Middle frontal gyrus (tissue), 1 donor: ENCODE data around the gene ROBO1.

Experiments
- DNase-seq: peaks from one replicate; pipeline ENCODE4 v3.0.0-alpha.2; 2015; ENCODE audit warnings: low spot score; ENCODE audit errors: extremely low spot score

Gene ROBO1

GRCh38 chr3:79094654-79095053, 673.1 kb downstream of the ROBO1 start:
- no peak for DNase-seq

- DNase-seq, result peak; percentile 58
Observed at GRCh38 chr3:79086514-79086913, 681.3 kb downstream of the ROBO1 start.

- DNase-seq, result no peak
Observed at GRCh38 chr3:79085171-79085570, 682.6 kb downstream of the ROBO1 start.

- no peak for DNase-seq
Observed at GRCh38 chr3:79081335-79081734, 686.5 kb downstream of the ROBO1 start.

GRCh38 chr3:79074558-79074957, 693.2 kb downstream of the ROBO1 start:
- DNase-seq, result no peak

- no peak for DNase-seq
Observed at GRCh38 chr3:79067734-79068133, 700.1 kb downstream of the ROBO1 start.

GRCh38 chr3:79066481-79066880, 701.3 kb downstream of the ROBO1 start:
- no peak for DNase-seq

- no peak for DNase-seq
Observed at GRCh38 chr3:79063624-79064023, 704.2 kb downstream of the ROBO1 start.

GRCh38 chr3:79057756-79058155, 710.0 kb downstream of the ROBO1 start:
- DNase-seq, result no peak

- no peak for DNase-seq
Observed at GRCh38 chr3:79056498-79056897, 711.3 kb downstream of the ROBO1 start.

- no peak for DNase-seq
Observed at GRCh38 chr3:79052054-79052681, 715.6 kb downstream of the ROBO1 start.

- DNase-seq, result no peak
Observed at GRCh38 chr3:79047581-79047980, 720.2 kb downstream of the ROBO1 start.

- no peak for DNase-seq
Observed at GRCh38 chr3:79041621-79042020, 726.2 kb downstream of the ROBO1 start.

- no peak for DNase-seq
Observed at GRCh38 chr3:79040701-79041100, 727.1 kb downstream of the ROBO1 start.

- DNase-seq, result no peak
Observed at GRCh38 chr3:79040091-79040490, 727.7 kb downstream of the ROBO1 start.

- no peak for DNase-seq
Observed at GRCh38 chr3:79039192-79039591, 728.6 kb downstream of the ROBO1 start.

- DNase-seq, result no peak
Observed at GRCh38 chr3:79038636-79039035, 729.2 kb downstream of the ROBO1 start.

- DNase-seq, result no peak
Observed at GRCh38 chr3:79038057-79038456, 729.7 kb downstream of the ROBO1 start.

- DNase-seq, result no peak
Observed at GRCh38 chr3:79032686-79033318, 735.0 kb downstream of the ROBO1 start.

GRCh38 chr3:79030157-79030556, 737.6 kb downstream of the ROBO1 start:
- no peak for DNase-seq

- DNase-seq, result no peak
Observed at GRCh38 chr3:79028916-79029315, 738.9 kb downstream of the ROBO1 start.

- no peak for DNase-seq
Observed at GRCh38 chr3:79027593-79027992, 740.2 kb downstream of the ROBO1 start.

- no peak for DNase-seq
Observed at GRCh38 chr3:79019924-79020173, 747.9 kb downstream of the ROBO1 start.
